HL-60 (cell line): ENCODE measurements around the gene SOCS3.

ENCODE experiments used
- CTCF ChIP-seq: IDR thresholded peaks from one replicate; pipeline ENCODE4 v1.5.1; 2011; ENCODE audit warnings: low read length, control low read depth, inconsistent platforms; ENCODE audit not compliant: insufficient read depth
- GABPA ChIP-seq: IDR thresholded peaks from 2 replicates; pipeline ENCODE4 v1.6.1; 2012; ENCODE audit warnings: low read depth
- POLR2AphosphoS5 ChIP-seq: IDR thresholded peaks from 2 replicates; pipeline ENCODE4 v1.6.1; 2012; ENCODE audit warnings: low read depth
- REST ChIP-seq: IDR thresholded peaks from 2 replicates; pipeline ENCODE4 v1.6.1; 2012; ENCODE audit warnings: low read depth; ENCODE audit not compliant: insufficient replicate concordance
- SPI1 ChIP-seq: IDR thresholded peaks from 2 replicates; pipeline ENCODE4 v1.6.1; 2012; ENCODE audit warnings: low read depth, mild to moderate bottlenecking, borderline replicate concordance

DNA sequence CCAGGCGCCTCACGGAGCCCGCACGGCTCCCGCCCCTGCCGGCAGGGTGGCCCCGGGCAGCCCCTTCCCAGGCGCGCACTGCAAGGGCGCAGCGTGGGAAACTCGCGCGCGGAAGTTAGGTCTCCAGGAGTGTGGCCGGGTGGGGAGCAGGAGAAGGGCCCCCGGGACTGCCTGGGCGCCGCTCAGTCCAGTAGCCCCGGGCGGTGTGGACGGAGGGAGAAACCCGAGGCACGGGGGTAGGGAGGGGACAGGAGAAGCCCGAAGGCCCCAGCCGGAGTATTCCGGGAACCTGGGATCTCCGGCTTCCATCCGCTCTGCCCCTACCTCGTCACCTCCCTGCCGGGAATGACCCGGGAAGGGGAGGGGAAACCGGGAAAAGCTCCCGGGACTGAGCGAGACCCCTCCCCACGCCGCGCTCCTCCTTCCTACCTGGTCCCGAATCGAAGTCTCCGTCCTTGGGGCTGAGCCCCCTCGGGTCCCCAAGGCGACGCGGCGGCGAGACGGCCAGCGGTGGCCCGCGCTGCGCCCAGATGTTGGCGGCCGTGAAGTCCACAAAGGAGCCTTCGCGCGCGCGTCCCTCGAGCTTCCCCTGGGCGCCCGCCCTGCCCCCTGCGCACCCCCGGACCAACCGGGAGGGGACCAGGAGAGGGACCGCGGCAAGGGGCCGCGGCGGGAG is 418 bp downstream of the SOCS3 start:
- no peak for TF ChIP-seq GABPA
- TF ChIP-seq CTCF: no peak
- TF ChIP-seq POLR2AphosphoS5: no peak
- no peak for TF ChIP-seq SPI1
- TF ChIP-seq REST: no peak
